HCT116 (cell line): Measurements from ENCODE around the gene ABI1. TPM values are rescaled to one million over a fixed set of nuclear protein-coding genes. Genes with fewer than 3 reads are reported as not detected.

ENCODE experiments used
- ATAC-seq: fragments of 200-7000 bp; cut with Tn5 transposase; 2 replicates; pipeline ENCODE4 v1.9.1; 2020; ENCODE audit warnings: mild to moderate bottlenecking, moderate library complexity
- BruUV-seq: library from RNA; stranded (reverse); fragments of 400-500 nt; replicated peaks from 2 replicates; lab custom pipeline; 2021; lab: Mats Ljungman, UMichigan
- CTCF ChIA-PET: fragments of 300-600 bp; sonication (Branson Sonifier 250); formaldehyde crosslinking; loops from one replicate; lab custom pipeline; 2021; ENCODE audit warnings: antibody characterized with exemption; lab: Charles Lee
- POLR2A ChIA-PET: fragments of 300-600, 350-600 bp; sonication (Branson Sonifier 250); formaldehyde crosslinking; loops from one replicate; lab custom pipeline; 2021; ENCODE audit warnings: antibody characterized with exemption; lab: Charles Lee
- RAD21 ChIA-PET, 2 experiments: fragments of 300-600 bp; sonication (Branson Sonifier 250); formaldehyde crosslinking; loops; one replicate each; lab custom pipeline; 2023; ENCODE audit warnings: low total read pairs in 2 of 2; ENCODE audit not compliant: uncharacterized antibody in 2 of 2, unreplicated experiment in 2 of 2, low non-redundant PET in 1 of 2; lab: Charles Lee
- DNase-seq: peaks from one replicate; pipeline ENCODE4 v3.0.0-alpha.2; 2010; ENCODE audit warnings: low read depth, low spot score
- H2AFZ ChIP-seq: fragments of 200-600 bp; shearing (Covaris generic), sonication (generic); 2 replicates; pipeline ENCODE4 v1.6.1; 2017; ENCODE audit warnings: low read depth, mixed run types, mixed read lengths, antibody characterized with exemption, low read length; ENCODE audit not compliant: poor library complexity, severe bottlenecking
- H3K27ac ChIP-seq: 2 replicates; pipeline ENCODE4 v1.5.1; 2012; ENCODE audit warnings: low read depth, low read length
- H3K27me3 ChIP-seq: fragments of 200-600 bp; sonication (generic); 2 replicates; pipeline ENCODE4 v1.6.1; 2016; ENCODE audit warnings: mixed run types, low read length, mixed read lengths; ENCODE audit not compliant: insufficient read depth
- H3K36me3 ChIP-seq, 2 experiments: fragments of 200-500 bp in 1 of 2; fragments of 200-600 bp in 1 of 2; sonication (Bioruptor generic) in 1 of 2; sonication (generic) in 1 of 2; 2 replicates each; pipeline versions ENCODE4 v1.5.1 to v1.6.1; 2014 to 2016; ENCODE audit warnings: low read length in 2 of 2, inconsistent platforms in 1 of 2, mixed read lengths in 1 of 2, mixed run types in 1 of 2; ENCODE audit not compliant: insufficient read depth in 2 of 2, control insufficient read depth in 1 of 2
- H3K4me1 ChIP-seq, 2 experiments: fragments of 200-600 bp in 1 of 2; sonication (generic) in 1 of 2; 2 replicates each; pipeline versions ENCODE4 v1.5.1 to v1.6.1; 2012 to 2017; ENCODE audit warnings: low read length in 2 of 2, inconsistent platforms in 1 of 2, mild to moderate bottlenecking in 1 of 2, mixed read lengths in 1 of 2, mixed run types in 1 of 2, moderate library complexity in 1 of 2; ENCODE audit not compliant: insufficient read depth in 2 of 2, control insufficient read depth in 1 of 2
- H3K4me2 ChIP-seq: fragments of 200-600 bp; sonication (generic); 2 replicates; pipeline ENCODE4 v1.6.1; 2017; ENCODE audit warnings: mixed run types, low read length, mixed read lengths
- H3K4me3 ChIP-seq, 2 experiments: fragments of 200-600 bp in 1 of 2; sonication (generic) in 1 of 2; replicated peaks in 1 of 2; 2 replicates each; pipeline ENCODE4 v1.5.1; 2011 to 2016; ENCODE audit warnings: low read length in 2 of 2, control low read depth in 1 of 2, low read depth in 1 of 2, mild to moderate bottlenecking in 1 of 2, mixed read lengths in 1 of 2, mixed run types in 1 of 2
- H3K79me2 ChIP-seq: fragments of 200-600 bp; sonication (generic); 2 replicates; pipeline ENCODE4 v1.6.1; 2017; ENCODE audit warnings: mild to moderate bottlenecking, mixed run types, low read length, moderate library complexity, mixed read lengths; ENCODE audit not compliant: insufficient read depth
- H3K9ac ChIP-seq: fragments of 200-600 bp; sonication (generic); 2 replicates; pipeline ENCODE4 v1.6.1; 2016; ENCODE audit warnings: low read length, mixed read lengths
- H3K9me2 ChIP-seq: fragments of 200-600 bp; sonication (generic), shearing (Covaris generic); 2 replicates; pipeline ENCODE4 v1.6.1; 2017; ENCODE audit warnings: mixed run types, mild to moderate bottlenecking, moderate library complexity; ENCODE audit not compliant: insufficient read depth
- H3K9me3 ChIP-seq, 2 experiments: fragments of 200-500 bp in 1 of 2; fragments of 200-600 bp in 1 of 2; sonication (Bioruptor generic) in 1 of 2; sonication (generic) in 1 of 2; 2 replicates each; pipeline ENCODE4 v1.6.1; 2014 to 2017; ENCODE audit warnings: low read length in 2 of 2, mixed read lengths in 2 of 2, inconsistent platforms in 1 of 2, low read depth in 1 of 2, mild to moderate bottlenecking in 1 of 2, mixed run types in 1 of 2, moderate library complexity in 1 of 2; ENCODE audit not compliant: control insufficient read depth in 1 of 2, insufficient read depth in 1 of 2
- H4K20me1 ChIP-seq: fragments of 200-600 bp; sonication (generic), shearing (Covaris generic); 2 replicates; pipeline ENCODE4 v1.6.1; 2017; ENCODE audit warnings: mixed run types, mild to moderate bottlenecking, moderate library complexity; ENCODE audit not compliant: insufficient read depth
- ATF3 ChIP-seq: IDR thresholded peaks from 2 replicates; pipeline ENCODE4 v1.6.1; 2012
- CBX3 ChIP-seq: IDR thresholded peaks from 2 replicates; pipeline ENCODE4 v1.6.1; 2012; ENCODE audit warnings: low read depth
- CEBPB ChIP-seq: IDR thresholded peaks from 2 replicates; pipeline ENCODE4 v1.6.1; 2012; ENCODE audit warnings: low read depth
- CTCF ChIP-seq, 3 experiments: fragments of 200-600 bp in 1 of 3; sonication (generic) in 1 of 3; IDR thresholded peaks in 2 of 3; conservative IDR thresholded peaks in 1 of 3; 2 replicates each; pipeline ENCODE4 v1.5.1; 2012 to 2017; ENCODE audit warnings: low read depth in 2 of 3, low read length in 2 of 3, antibody characterized with exemption in 1 of 3, borderline replicate concordance in 1 of 3, control low read depth in 1 of 3, mild to moderate bottlenecking in 1 of 3, mixed read lengths in 1 of 3, mixed run types in 1 of 3, moderate library complexity in 1 of 3; ENCODE audit not compliant: insufficient read depth in 1 of 3
- ELF1 ChIP-seq: IDR thresholded peaks from 2 replicates; pipeline ENCODE4 v1.6.1; 2012; ENCODE audit warnings: low read depth, borderline replicate concordance
- EZH2 ChIP-seq: fragments of 200-600 bp; sonication (generic); IDR thresholded peaks from 2 replicates; pipeline ENCODE4 v1.6.1; 2017; ENCODE audit warnings: antibody characterized with exemption, mixed run types
- POLR2A ChIP-seq: IDR thresholded peaks from 2 replicates; pipeline ENCODE4 v1.7.0; 2011; ENCODE audit warnings: borderline replicate concordance; ENCODE audit not compliant: insufficient read depth, insufficient read length; ENCODE audit errors: extremely low read depth
- SIN3A ChIP-seq: IDR thresholded peaks from 2 replicates; pipeline ENCODE4 v1.6.1; 2012; ENCODE audit warnings: low read depth
- TCF7L2 ChIP-seq: IDR thresholded peaks from 2 replicates; pipeline ENCODE4 v1.7.0; 2011; ENCODE audit warnings: borderline replicate concordance, inconsistent platforms; ENCODE audit not compliant: insufficient read depth, insufficient read length; ENCODE audit errors: extremely low read depth
- YY1 ChIP-seq: IDR thresholded peaks from 2 replicates; pipeline ENCODE4 v1.6.1; 2011; ENCODE audit warnings: low read length, low read depth, moderate library complexity, mild to moderate bottlenecking; ENCODE audit not compliant: insufficient replicate concordance; ENCODE audit errors: extremely low read depth
- ZFX ChIP-seq: fragments of 450-650 bp; IDR thresholded peaks from 2 replicates; pipeline ENCODE4 v1.6.1; 2017
- ZNF274 ChIP-seq: fragments of 200-500 bp; sonication (Bioruptor generic); IDR thresholded peaks from 2 replicates; pipeline ENCODE4 v1.6.1; 2014; ENCODE audit warnings: mild to moderate bottlenecking, low read depth, low read length, inconsistent platforms
- intact Hi-C: fragments of 100-400 bp; cut with micrococcal nuclease; formaldehyde crosslinking; loops from 2 replicates; pipeline ENCODE4 v1.10.0; 2022
- total RNA-seq: library from RNA; stranded (reverse); gene quantifications from one replicate; pipeline ENCODE4 v1.2.1, GENCODE V29; 2021; ENCODE audit not compliant: unreplicated experiment

The ABI1 gene
- total RNA-seq, 1 experiment from 2014 or later: 34.8 TPM

GRCh38 chr10:26770069-26770468 lies 90.7 kb downstream of the ABI1 start:
- Histone ChIP-seq H3K36me3 (no peaks in the 10 kb centered on the region), H3K4me2 (no peak overlapping the region), H3K4me3 (no peak overlapping the region), H3K27me3 (no peaks in the 10 kb centered on the region), H3K79me2 (peaks cover 10% of the 10 kb centered on the region; the same call in 1 of the 2 replicates), H4K20me1 (no peaks in the 10 kb centered on the region), H2AFZ (no peak overlapping the region), H3K9me2 (no peaks in the 10 kb centered on the region), H3K4me1 (no peaks in the 10 kb centered on the region)
- no peak for DNase-seq
- POLR2A ChIA-PET: no interaction called here
- no TSS peak for BruUV-seq
- intact Hi-C loops: no loop called here
- CTCF ChIA-PET: no interaction called here
- no peak for TF ChIP-seq TCF7L2
- no peak for TF ChIP-seq ELF1
- no peak for TF ChIP-seq CTCF (IDR thresholded peaks at IDR 0.05 in 2 of 3, conservative IDR thresholded peaks at IDR 0.05 in 1 of 3; ENCODE audit: borderline replicate concordance in 1 of 3, insufficient read depth in 1 of 3, low read depth in 2 of 3, low read length in 2 of 3)
- TF ChIP-seq ATF3: no peak
- TF ChIP-seq ZNF274: no peak
- no peak for TF ChIP-seq SIN3A
- no peak for TF ChIP-seq CEBPB
- TF ChIP-seq YY1: no peak
- no peak for TF ChIP-seq EZH2
- no peak for TF ChIP-seq CBX3
- TF ChIP-seq POLR2A: no peak
- no peak for TF ChIP-seq ZFX
- TF ChIP-seq, all 23 proteins: peak for 0
- ATAC-seq: no peak
- RAD21 ChIA-PET: no interaction called here
- H3K9ac ChIP-seq: no peak overlapping the region
- H3K9me3 ChIP-seq: no peaks in the 10 kb centered on the region; a peak in 1 of 4 replicates
- no peak overlapping the region for H3K27ac ChIP-seq
